ENCODE data around the gene SLC35D3.
"Not testable (repeated sequence)": the region's sequence is repeated elsewhere in the genome, so short reads cannot be mapped to it uniquely, and the experiment has no call there.

Gene SLC35D3

GRCh38 chr6:136921936-136922684 lies at the start of gene SLC35D3:
Gene SLC35D3 (plus strand): TSS chr6:136922301. CDS start chr6:136922429, 128 bp downstream.
- no peak for DNase-seq

GRCh38 chr6:136873748-136874147 lies 48.4 kb upstream of the SLC35D3 start:
- no peak for DNase-seq

- not testable (repeated sequence) for DNase-seq
These were observed 45.6 kb upstream of the SLC35D3 start for GRCh38 chr6:136876469-136876868.

- DNase-seq: no peak
These were observed 41.2 kb upstream of the SLC35D3 start for GRCh38 chr6:136880748-136881460.

GRCh38 chr6:136886091-136886490 lies 36.0 kb upstream of the SLC35D3 start:
- no peak for DNase-seq

- no peak for DNase-seq
These were observed 34.1 kb upstream of the SLC35D3 start for GRCh38 chr6:136887953-136888352.

GRCh38 chr6:136889271-136890193 lies 32.6 kb upstream of the SLC35D3 start:
- DNase-seq: no peak

- no peak for DNase-seq
These were observed 31.8 kb upstream of the SLC35D3 start for GRCh38 chr6:136890194-136890839.

GRCh38 chr6:136890986-136891385 lies 31.1 kb upstream of the SLC35D3 start:
- no peak for DNase-seq

GRCh38 chr6:136893187-136893586 lies 28.9 kb upstream of the SLC35D3 start:
- no peak for DNase-seq

GRCh38 chr6:136895901-136896300 lies 26.2 kb upstream of the SLC35D3 start:
- DNase-seq: no peak

GRCh38 chr6:136897071-136897470 lies 25.0 kb upstream of the SLC35D3 start:
- DNase-seq: no peak

GRCh38 chr6:136901212-136901784 lies 20.8 kb upstream of the SLC35D3 start:
- DNase-seq: no peak

- DNase-seq: not testable (repeated sequence)
These were observed 17.6 kb upstream of the SLC35D3 start for GRCh38 chr6:136904477-136904876.

- no peak for DNase-seq
These were observed 7.2 kb upstream of the SLC35D3 start for GRCh38 chr6:136914947-136915346.

- DNase-seq: no peak
These were observed 3.4 kb upstream of the SLC35D3 start for GRCh38 chr6:136918706-136919105.

- DNase-seq: no peak
These were observed 1.9 kb upstream of the SLC35D3 start for GRCh38 chr6:136920216-136920615.

GRCh38 chr6:136920671-136921380 lies 1.3 kb upstream of the SLC35D3 start:
- no peak for DNase-seq

GRCh38 chr6:136921381-136921935 lies 643 bp upstream of the SLC35D3 start:
- no peak for DNase-seq

- no peak for DNase-seq
These were observed 545 bp downstream of the SLC35D3 start for GRCh38 chr6:136922685-136923006.

Data from C1 segment of cervical spinal cord (tissue), 14 donors.